Esophagus squamous epithelium (tissue), 5 donors: Measurements from ENCODE around the gene SPATA31C1. TPM values are rescaled to one million over a fixed set of nuclear protein-coding genes. Genes with fewer than 3 reads are reported as not detected.

Experiments
- DNase-seq: peaks from one replicate; lab custom pipeline; 2025; lab: John Stamatoyannopoulos, UW
- H3K27ac ChIP-seq, 4 donors: fragments of 200-600 bp; sonication (generic); one replicate each; pipeline ENCODE4 v1.5.1; 2016 to 2019; ENCODE audit warnings: mild to moderate bottlenecking in 1 of 4
- H3K27me3 ChIP-seq, 4 donors: fragments of 200-600 bp; sonication (generic); 1 replicate in 3 of 4; 2 replicates in 1 of 4; pipeline versions ENCODE4 v1.5.1 to v1.6.0; 2017 to 2021; ENCODE audit warnings: antibody characterized with exemption in 1 of 4
- H3K36me3 ChIP-seq, 3 donors: fragments of 200-600 bp; sonication (generic); one replicate each; pipeline ENCODE4 v1.5.1; 2016 to 2019
- H3K4me1 ChIP-seq, 3 donors: fragments of 200-600 bp; sonication (generic); one replicate each; pipeline ENCODE4 v1.5.1; 2017 to 2019
- H3K4me3 ChIP-seq, 4 donors: fragments of 200-600 bp; sonication (generic); 1 replicate in 3 of 4; 2 replicates in 1 of 4; pipeline ENCODE4 v1.5.1; 2016 to 2019; ENCODE audit warnings: mild to moderate bottlenecking in 2 of 4, moderate library complexity in 1 of 4
- H3K9me3 ChIP-seq, 3 donors: fragments of 200-600 bp; sonication (generic); one replicate each; pipeline ENCODE4 v1.5.1; 2016 to 2019
- CTCF ChIP-seq, 6 experiments: fragments of 450-650 bp in 4 of 6; fragments of 200-600 bp in 2 of 6; sonication (generic) in 2 of 6; IDR thresholded peaks; one replicate each; pipeline ENCODE4 v1.5.1; 2016 to 2019; ENCODE audit warnings: antibody characterized with exemption in 6 of 6, mild to moderate bottlenecking in 4 of 6, moderate library complexity in 4 of 6
- POLR2A ChIP-seq, 4 donors: fragments of 450-650 bp; IDR thresholded peaks; one replicate each; pipeline ENCODE4 v1.6.1; 2017; ENCODE audit warnings: antibody characterized with exemption in 4 of 4, mild to moderate bottlenecking in 4 of 4, moderate library complexity in 3 of 4
- WGBS, 2 donors: methylation state at CpG; one replicate each; pipeline ENCODE4 v1.1.5; 2018; 5-methylcytosine and 5-hydroxymethylcytosine counted together
- intact Hi-C: fragments of 100-400 bp; cut with DNase I; formaldehyde crosslinking; loops from one replicate; pipeline ENCODE4 v1.15.0; 2022
- total RNA-seq, 4 donors: library from RNA; depleted of rRNA; stranded (reverse); fragments of >200 nt; gene quantifications; one replicate each; pipeline ENCODE4 v1.1.0, GENCODE V29; 2016
- donor health status: DM: yes; HTN: yes; CAD: no.

Gene SPATA31C1
- total RNA-seq, 4 donors from 2014 or later, result not detected

DNA sequence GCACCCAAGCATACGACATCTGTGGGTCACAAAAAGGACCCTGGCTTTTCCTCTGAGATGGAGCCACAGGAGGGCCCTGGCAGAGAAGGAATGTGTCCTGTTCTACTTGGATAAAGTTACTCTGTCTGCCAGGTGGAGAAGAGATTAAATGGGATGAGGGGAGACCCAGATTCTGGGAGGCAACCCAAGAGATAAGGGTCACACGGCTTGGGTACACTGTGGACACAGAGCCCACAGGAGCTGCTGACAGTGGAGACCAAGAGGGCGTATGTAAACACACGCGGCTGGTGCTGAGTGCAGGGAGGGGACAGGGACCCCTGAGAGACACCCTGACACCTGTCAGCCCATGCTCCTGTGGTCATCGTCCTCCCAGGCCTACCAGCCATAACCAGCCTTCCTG, 50.4 kb downstream of the SPATA31C1 start:
- intact Hi-C loops, result no loop called here
- no peak for DNase-seq
- WGBS, 2 donors, result 83 to 89% methylated on average over 6 of the region's 6 CpGs
- no peak overlapping the region for H3K27ac ChIP-seq
- no peaks in the 10 kb centered on the region for H3K27me3 ChIP-seq
- H3K36me3 ChIP-seq, result peaks cover 0 to 46% (median 14%) of the 10 kb centered on the region in 3 donors
- H3K4me1 ChIP-seq, result peaks cover 0 to under 1% (median 0%) of the 10 kb centered on the region in 3 donors
- H3K9me3 ChIP-seq, result no peaks in the 10 kb centered on the region
- H3K4me3 ChIP-seq, result no peak overlapping the region
- TF ChIP-seq CTCF (IDR thresholded peaks at IDR 0.05), result no peak
- TF ChIP-seq POLR2A (IDR thresholded peaks at IDR 0.05), result no peak

DNA sequence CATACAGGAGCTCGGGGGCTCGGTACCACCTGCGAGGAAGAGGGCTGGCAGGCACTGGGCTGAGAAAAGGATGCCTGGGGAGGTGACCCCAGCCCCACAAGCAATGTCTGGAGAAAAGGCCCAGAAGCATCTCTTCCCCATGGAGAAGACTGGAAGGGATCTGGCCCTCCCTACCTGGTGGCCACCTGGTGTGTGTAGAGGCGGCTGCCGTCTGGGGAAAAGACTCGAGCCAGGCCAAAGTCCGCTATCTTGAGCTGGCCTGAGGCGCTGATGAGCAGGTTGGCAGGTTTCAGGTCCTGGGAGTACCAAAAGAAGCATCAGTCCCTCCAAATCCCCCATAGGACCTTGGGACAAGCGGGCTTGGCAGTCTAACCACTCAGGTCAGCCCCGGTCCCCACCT, 52.8 kb downstream of the SPATA31C1 start:
- intact Hi-C loops, result no loop called here
- WGBS, 2 donors, result 97% methylated on average over 6 of the region's 10 CpGs; no CpG with 5 or more reads in 1 of the 2 donors
- no peak for DNase-seq
- no peaks in the 10 kb centered on the region for H3K27me3 ChIP-seq
- no peak overlapping the region for H3K4me3 ChIP-seq
- H3K27ac ChIP-seq, result no peak overlapping the region
- no peak for TF ChIP-seq POLR2A (IDR thresholded peaks at IDR 0.05)
- no peak for TF ChIP-seq CTCF (IDR thresholded peaks at IDR 0.05)
- peaks cover 0 to 44% (median 14%) of the 10 kb centered on the region in 3 donors for H3K36me3 ChIP-seq
- no peaks in the 10 kb centered on the region for H3K9me3 ChIP-seq
- peaks cover 6 to 21% (median 8%) of the 10 kb centered on the region in 3 donors for H3K4me1 ChIP-seq

DNA sequence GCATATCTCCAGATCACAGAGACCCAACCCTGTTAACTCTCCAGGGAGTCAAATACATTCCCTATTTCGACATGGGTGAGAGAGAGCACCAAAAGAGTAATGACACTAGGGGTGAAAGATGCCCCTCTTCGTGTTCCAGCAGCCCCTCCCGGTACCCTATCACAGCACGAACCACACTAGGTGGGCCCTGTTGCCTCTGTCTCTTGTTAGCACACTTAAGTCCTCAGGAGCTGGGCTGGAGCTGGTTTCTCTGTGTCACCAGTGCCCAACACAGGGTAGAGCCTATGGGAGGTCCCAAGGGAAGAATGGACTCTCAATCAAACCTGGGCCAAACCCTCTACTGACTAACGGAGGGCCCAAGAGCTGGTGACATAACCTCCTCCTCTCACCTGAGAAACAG, 55.4 kb downstream of the SPATA31C1 start:
- Histone ChIP-seq H3K27ac (no peak overlapping the region), H3K4me1 (peaks cover 6 to 21% (median 8%) of the 10 kb centered on the region in 3 donors), H3K4me3 (no peak overlapping the region), H3K36me3 (peaks cover 0 to 24% (median 13%) of the 10 kb centered on the region in 3 donors), H3K27me3 (no peaks in the 10 kb centered on the region), H3K9me3 (no peaks in the 10 kb centered on the region)
- DNase-seq, result no peak
- TF ChIP-seq CTCF (IDR thresholded peaks at IDR 0.05) (no peak), POLR2A (IDR thresholded peaks at IDR 0.05) (no peak)
- 83 to 92% methylated on average over 5 of the region's 5 CpGs for WGBS, 2 donors
- intact Hi-C loops, result no loop called here

Other genes starting within 250 kb of the SPATA31C1 start
- 10 to 100 TPM in 3 of 4 donors, 1 to 10 TPM in 1; 7.6 to 64.2 (median 42.4) TPM for gene CTSL, start 191.8 kb upstream of the SPATA31C1 start, total RNA-seq
- not detected for gene SPATA31E1, start 35.1 kb upstream of the SPATA31C1 start, total RNA-seq
- 1 to 10 TPM; 1.6 to 5.1 (median 2.7) TPM for gene CDK20, start 56.6 kb downstream of the SPATA31C1 start, total RNA-seq
- not detected for gene SPATA31C2, start 220.5 kb downstream of the SPATA31C1 start, total RNA-seq